Activated CD4-positive, alpha-beta T cell treated with anti-CD3 and anti-CD28 coated beads, Interleukin-10, Interleukin-2, amounts not matched to agents 100 ng/mL and 50 ng/mL, durations not matched to agents 16 hours and 8 hours (primary cell): Measurements from ENCODE around the gene TMEM37.

Experiments
- DNase-seq: peaks from one replicate; pipeline ENCODE4 v3.0.0-alpha.2; 2020

The TMEM37 gene

GRCh38 chr2:119481501-119482455 is 50.1 kb downstream of the TMEM37 start:
- no peak for DNase-seq

- DNase-seq, result no peak
These were observed 51.1 kb downstream of the TMEM37 start for GRCh38 chr2:119482481-119483394.

DNA sequence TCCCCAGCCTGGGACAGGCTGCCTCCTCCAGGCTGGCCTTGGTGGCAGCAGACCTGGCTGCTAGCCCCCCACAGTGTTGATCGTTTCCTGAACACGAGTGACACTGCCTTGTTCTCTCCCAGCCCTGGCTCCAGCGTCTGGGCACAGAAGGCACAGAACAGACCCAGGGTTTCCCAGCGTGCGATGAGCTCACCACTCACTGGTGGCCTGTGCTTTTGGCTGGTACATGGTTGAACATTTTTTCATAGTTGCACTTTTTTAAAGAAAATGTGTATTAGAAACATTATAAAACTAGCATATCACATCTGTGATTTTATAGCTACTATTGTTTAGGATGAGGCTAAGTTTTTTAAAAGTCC is 51.7 kb downstream of the TMEM37 start:
- no peak for DNase-seq

- DNase-seq, result no peak
These were observed 52.5 kb downstream of the TMEM37 start for GRCh38 chr2:119483896-119484718.

GRCh38 chr2:119484834-119485233 is 53.2 kb downstream of the TMEM37 start:
- DNase-seq, result no peak

GRCh38 chr2:119485336-119486110 is 53.9 kb downstream of the TMEM37 start:
- no peak for DNase-seq

GRCh38 chr2:119486196-119486827 is 54.7 kb downstream of the TMEM37 start:
- DNase-seq, result no peak

DNA sequence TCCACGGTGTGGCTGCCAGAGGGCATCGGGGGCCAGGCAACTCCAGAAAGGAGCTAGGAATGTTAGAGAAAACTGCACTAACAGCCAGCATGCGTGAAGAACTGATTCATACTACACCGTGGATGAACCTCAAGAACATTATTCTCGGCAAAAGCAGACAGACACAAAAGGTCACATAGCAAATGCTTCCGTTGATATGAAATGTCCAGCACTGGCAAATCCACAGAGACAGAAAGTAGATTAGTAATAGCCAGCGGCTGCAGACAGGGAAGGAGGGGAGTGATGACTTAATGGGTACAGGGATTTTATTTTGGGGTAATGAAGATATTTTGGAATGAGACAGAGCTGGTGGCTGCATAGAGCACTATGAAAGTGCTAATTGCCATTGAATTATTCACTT is 55.2 kb downstream of the TMEM37 start:
- DNase-seq, result no peak

GRCh38 chr2:119487434-119488244 is 56.0 kb downstream of the TMEM37 start:
- no peak for DNase-seq
